ENCODE results near the gene HECW1. TPM values are rescaled to one million over a fixed set of nuclear protein-coding genes. Genes with fewer than 3 reads are reported as not detected.

HECW1 gene
- polyA plus RNA-seq, 1 donor (not counting 4 experiments of a cell fraction or from before 2014, with no cell fraction given), result not detected

GRCh38 chr7:43495572-43495971 lies 383.1 kb downstream of the HECW1 start:
- TF ChIP-seq EZH2 (IDR thresholded peaks at IDR 0.05; ENCODE audit: low read length) (no peak), CTCF (optimal IDR thresholded peaks at IDR 0.05 in 1 of 3, IDR thresholded peaks at IDR 0.05 in 1 of 3, conservative IDR thresholded peaks at IDR 0.05 in 1 of 3; ENCODE audit: extremely low read depth in 1 of 3, insufficient read depth in 2 of 3, low read length in 3 of 3) (no peak)
- Histone ChIP-seq H3K27ac (ENCODE audit: control insufficient read depth, insufficient read depth, low read length) (no peak overlapping the region), H3K4me3 (ENCODE audit: control insufficient read depth in 2 of 3, extremely low read depth in 1 of 3, insufficient read depth in 2 of 3, low read depth in 1 of 3, low read length in 3 of 3) (no peak overlapping the region), H3K79me2 (ENCODE audit: control insufficient read depth, insufficient read depth, low read length) (no peaks in the 10 kb centered on the region), H3K9me1 (ENCODE audit: control insufficient read depth, extremely low read depth, insufficient read depth, low read length) (no peaks in the 10 kb centered on the region), H3K36me3 (ENCODE audit: control insufficient read depth in 2 of 2, extremely low read depth in 1 of 2, insufficient read depth in 2 of 2, low read length in 2 of 2) (no peaks in the 10 kb centered on the region), H3K9ac (ENCODE audit: control insufficient read depth, extremely low read depth, insufficient read depth, low read length) (no peak overlapping the region), H3K27me3 (ENCODE audit: control insufficient read depth, extremely low read depth, insufficient read depth, low read length) (peaks cover 12% of the 10 kb centered on the region), H4K20me1 (ENCODE audit: control insufficient read depth, extremely low read depth, insufficient read depth, low read length) (no peaks in the 10 kb centered on the region), H3K9me3 (ENCODE audit: control insufficient read depth, low read depth, low read length) (no peaks in the 10 kb centered on the region), H2AFZ (ENCODE audit: control insufficient read depth, low read length) (no peak overlapping the region), H3K4me2 (ENCODE audit: control insufficient read depth, extremely low read depth, insufficient read depth, low read depth, low read length) (no peak overlapping the region), H3K4me1 (ENCODE audit: control insufficient read depth, extremely low read depth, insufficient read depth, low read length) (peaks cover 5% of the 10 kb centered on the region)
- FAIRE-seq, result no peak
- dilution Hi-C loops (cut with MboI; ENCODE audit: extremely low pct_ligation_motif_present, low sequenced_read_pairs), result no loop called here
- no peak for DNase-seq (ENCODE audit: low read depth, low spot score)

- Histone ChIP-seq H3K27me3 (ENCODE audit: control insufficient read depth, extremely low read depth, insufficient read depth, low read length) (peaks cover 14% of the 10 kb centered on the region), H3K79me2 (ENCODE audit: control insufficient read depth, insufficient read depth, low read length) (no peaks in the 10 kb centered on the region), H3K9me1 (ENCODE audit: control insufficient read depth, extremely low read depth, insufficient read depth, low read length) (no peaks in the 10 kb centered on the region), H3K4me2 (ENCODE audit: control insufficient read depth, extremely low read depth, insufficient read depth, low read depth, low read length) (no peak overlapping the region), H3K4me1 (ENCODE audit: control insufficient read depth, extremely low read depth, insufficient read depth, low read length) (peaks cover 5% of the 10 kb centered on the region), H3K4me3 (ENCODE audit: control insufficient read depth in 2 of 3, extremely low read depth in 1 of 3, insufficient read depth in 2 of 3, low read depth in 1 of 3, low read length in 3 of 3) (no peak overlapping the region), H4K20me1 (ENCODE audit: control insufficient read depth, extremely low read depth, insufficient read depth, low read length) (no peaks in the 10 kb centered on the region), H3K9me3 (ENCODE audit: control insufficient read depth, low read depth, low read length) (no peaks in the 10 kb centered on the region), H3K36me3 (ENCODE audit: control insufficient read depth in 2 of 2, extremely low read depth in 1 of 2, insufficient read depth in 2 of 2, low read length in 2 of 2) (no peaks in the 10 kb centered on the region), H3K9ac (ENCODE audit: control insufficient read depth, extremely low read depth, insufficient read depth, low read length) (no peak overlapping the region), H3K27ac (ENCODE audit: control insufficient read depth, insufficient read depth, low read length) (no peak overlapping the region), H2AFZ (ENCODE audit: control insufficient read depth, low read length) (no peak overlapping the region)
- DNase-seq (ENCODE audit: low read depth, low spot score), result no peak
- TF ChIP-seq CTCF (optimal IDR thresholded peaks at IDR 0.05 in 1 of 3, IDR thresholded peaks at IDR 0.05 in 1 of 3, conservative IDR thresholded peaks at IDR 0.05 in 1 of 3; ENCODE audit: extremely low read depth in 1 of 3, insufficient read depth in 2 of 3, low read length in 3 of 3), result no peak
- TF ChIP-seq EZH2 (IDR thresholded peaks at IDR 0.05; ENCODE audit: low read length), result no peak
- no peak for FAIRE-seq
- dilution Hi-C loops (cut with MboI; ENCODE audit: extremely low pct_ligation_motif_present, low sequenced_read_pairs), result no loop called here
Measured at GRCh38 chr7:43496596-43496995, 384.1 kb downstream of the HECW1 start.

Data from keratinocyte (primary cell).